ENCODE measurements around the gene MYH14. TPM values are rescaled to one million over a fixed set of nuclear protein-coding genes. Genes with fewer than 3 reads are reported as not detected.
"Not testable (repeated sequence)": the region's sequence is repeated elsewhere in the genome, so short reads cannot be mapped to it uniquely, and the experiment has no call there.

MYH14 gene
- total RNA-seq, 4 donors from 2014 or later: 103 to 174 (median 141) TPM

GRCh38 chr19:50328224-50328872 lies 124.9 kb downstream of the MYH14 start:
- Histone ChIP-seq H3K36me3 (no peaks in the 10 kb centered on the region), H3K9me3 (no peaks in the 10 kb centered on the region), H3K27me3 (peaks cover 18 to 29% (median 23%) of the 10 kb centered on the region in 3 donors), H3K4me3 (peak overlapping the region; percentile 44 to 54 (median 50)), H3K27ac (no peak overlapping the region), H3K4me1 (peaks cover 34 to 45% of the 10 kb centered on the region in 2 donors)
- DNase-seq (no peak), ATAC-seq (no peak)
- in situ Hi-C loops (cut with MboI; ENCODE audit: low sequenced_read_pairs in 4 of 4) (no loop called here), intact Hi-C loops (cut with DNase I; ENCODE audit: low total_unique reads) (no loop called here)
- TF ChIP-seq POLR2A (IDR thresholded peaks at IDR 0.05): no peak
- TF ChIP-seq CTCF (IDR thresholded peaks at IDR 0.05 in 4 of 5, conservative IDR thresholded peaks at IDR 0.05 in 1 of 5): peak in 2 of 5 experiments; percentile 15 to 31

- in situ Hi-C loops (cut with MboI; ENCODE audit: low sequenced_read_pairs in 4 of 4) (no loop called here), intact Hi-C loops (cut with DNase I; ENCODE audit: low total_unique reads) (loop anchor here (1.0 kb wide), 1 partner anchor 304 kb away; the partner anchor contains the start of gene VRK3)
- no peaks in the 10 kb centered on the region for H3K36me3 ChIP-seq
- DNase-seq: no peak
- no peaks in the 10 kb centered on the region for H3K9me3 ChIP-seq
- ATAC-seq: no peak
- H3K27me3 ChIP-seq: peaks cover 18 to 29% (median 23%) of the 10 kb centered on the region in 3 donors
- H3K27ac ChIP-seq: no peak overlapping the region
- H3K4me3 ChIP-seq: peak overlapping the region in 1 of 4 donors; percentile 48
- TF ChIP-seq POLR2A (IDR thresholded peaks at IDR 0.05): no peak
- peak in 2 of 5 experiments; percentile 18 to 33 for TF ChIP-seq CTCF (IDR thresholded peaks at IDR 0.05 in 4 of 5, conservative IDR thresholded peaks at IDR 0.05 in 1 of 5)
- peaks cover 34 to 45% of the 10 kb centered on the region in 2 donors for H3K4me1 ChIP-seq
These were observed 125.4 kb downstream of the MYH14 start for GRCh38 chr19:50328873-50329145.

GRCh38 chr19:50329146-50329925 lies 125.9 kb downstream of the MYH14 start, which contains the start of gene KCNC3:
Gene KCNC3, minus strand, starts transcription at chr19:50329377. Its CDS starts 295 bp downstream, at chr19:50329082.
- ATAC-seq (peak; percentile 77 to 78), DNase-seq (peak; percentile 100)
- Histone ChIP-seq H3K4me1 (peaks cover 38 to 45% of the 10 kb centered on the region in 2 donors), H3K27ac (peak within 1 kb of the TSS; percentile 79 to 94 (median 90)), H3K36me3 (no peaks in the 10 kb centered on the region), H3K27me3 (peaks cover 18 to 29% (median 23%) of the 10 kb centered on the region in 3 donors), H3K4me3 (peak within 1 kb of the TSS; percentile 52 to 61 (median 55)), H3K9me3 (no peaks in the 10 kb centered on the region)
- in situ Hi-C loops (cut with MboI; ENCODE audit: low sequenced_read_pairs in 4 of 4) (no loop called here), intact Hi-C loops (cut with DNase I; ENCODE audit: low total_unique reads) (loop anchor here (1.0 kb wide), 1 partner anchor 304 kb away; the partner anchor contains the start of gene VRK3)
- TF ChIP-seq CTCF (IDR thresholded peaks at IDR 0.05 in 4 of 5, conservative IDR thresholded peaks at IDR 0.05 in 1 of 5) (no peak), POLR2A (IDR thresholded peaks at IDR 0.05) (peak; percentile 86)

GRCh38 chr19:50329926-50330294 lies 126.5 kb downstream of the MYH14 start:
- Histone ChIP-seq H3K4me3 (peak overlapping the region; percentile 50 to 61 (median 54)), H3K27me3 (peaks cover 18 to 29% (median 23%) of the 10 kb centered on the region in 3 donors), H3K4me1 (peaks cover 38 to 45% of the 10 kb centered on the region in 2 donors), H3K27ac (peak overlapping the region; percentile 79 to 94 (median 90))
- H3K9me3 ChIP-seq; in situ Hi-C loops (cut with MboI; ENCODE audit: low sequenced_read_pairs in 4 of 4); DNase-seq; ATAC-seq; H3K36me3 ChIP-seq: not testable (repeated sequence)
- intact Hi-C loops (cut with DNase I; ENCODE audit: low total_unique reads): loop anchor here (1.0 to 5.0 kb wide), 2 partner anchors 52 to 305 kb away; partner anchors contain the start of genes POLD1 and VRK3
